Ovary (tissue), 9 donors: ENCODE measurements around the gene THSD8. TPM values are rescaled to one million over a fixed set of nuclear protein-coding genes. Genes with fewer than 3 reads are reported as not detected.
A peak's percentile ranks its signal among the peaks of the same experiment; 100 is the strongest.
"Not testable (repeated sequence)": the region's sequence is repeated elsewhere in the genome, so short reads cannot be mapped to it uniquely, and the experiment has no call there.

ENCODE experiments used
- DNase-seq, 5 donors: peaks; one replicate each; pipeline ENCODE4 v3.0.0-alpha.2; 2019 to 2020
- H3K27ac ChIP-seq, 2 donors: fragments of 200-600 bp; one replicate each; pipeline versions ENCODE4 v1.5.1 to v1.8.0; 2019 to 2022
- H3K27me3 ChIP-seq: fragments of 200-600 bp; one replicate; pipeline ENCODE4 v1.8.0; 2022
- H3K36me3 ChIP-seq: fragments of 200-600 bp; sonication (generic); one replicate; pipeline ENCODE4 v1.5.1; 2019
- H3K4me1 ChIP-seq: one replicate; pipeline ENCODE4 v1.8.1; 2013; ENCODE audit warnings: mild to moderate bottlenecking, moderate library complexity; ENCODE audit not compliant: insufficient read depth
- H3K4me3 ChIP-seq: fragments of 200-600 bp; sonication (generic); one replicate; pipeline ENCODE4 v1.5.1; 2017
- H3K9me3 ChIP-seq, 2 donors: fragments of 200-600 bp in 1 of 2; sonication (generic) in 1 of 2; one replicate each; pipeline versions ENCODE4 v1.5.1 to v1.8.1; 2013 to 2019; ENCODE audit warnings: mild to moderate bottlenecking in 1 of 2, moderate library complexity in 1 of 2
- CTCF ChIP-seq, 3 donors: fragments of 450-650 bp in 2 of 3; fragments of 200-600 bp in 1 of 3; IDR thresholded peaks; one replicate each; pipeline versions ENCODE4 v1.5.1 to v1.8.0; 2016 to 2022; ENCODE audit warnings: antibody characterized with exemption in 3 of 3, mild to moderate bottlenecking in 1 of 3
- EP300 ChIP-seq: sonication (generic); formaldehyde crosslinking; IDR thresholded peaks from one replicate; pipeline ENCODE4 v1.6.1; 2017; ENCODE audit warnings: antibody characterized with exemption
- POLR2A ChIP-seq: fragments of 450-650 bp; IDR thresholded peaks from one replicate; pipeline ENCODE4 v1.6.1; 2017; ENCODE audit warnings: antibody characterized with exemption, mild to moderate bottlenecking, moderate library complexity
- WGBS, 3 donors: extraction: QIAGEN DNeasy Blood & Tissue Kit in 1 of 3; methylation state at CpG; one replicate each; pipeline versions ENCODE4 v1.1.5 to v1.1.7; 2013 to 2017; 5-methylcytosine and 5-hydroxymethylcytosine counted together
- intact Hi-C, 4 donors: fragments of 100-400 bp; cut with DNase I; formaldehyde crosslinking; loops; one replicate each; pipeline versions ENCODE4 v1.11.0 to v1.15.1; 2022 to 2023
- polyA plus RNA-seq, 2 donors: library from polyadenylated mRNA; stranded (reverse); fragments of 200-250 nt in 1 of 2; fragments of 350-450 nt in 1 of 2; fragmentation: Illumina TruSeq in 1 of 2; extraction: RNeasy Lipid Tissue Mini Kit (QIAGEN cat#74804) in 1 of 2; gene quantifications; one replicate each; pipeline ENCODE4 v1.2.3, GENCODE V29; 2013 to 2014
- total RNA-seq, 7 donors: library from RNA; depleted of rRNA in 2 of 7; stranded (reverse); fragments of >200 nt in 2 of 7; fragmentation: NEBNext Ultra II Directional in 3 of 7; extraction: Animal tissue kit (Norgen Biotek cat#: 25700) in 3 of 7; gene quantifications; one replicate each; pipeline versions ENCODE4 v1.1.0 to v1.2.4, GENCODE V29; 2016 to 2023
- donor health status: DM: no; HTN: no; CAD: no; lungs with moderate emphysema.
- donor health status: DM: no; HTN: no; CAD: no.
- donor health status: Bipolar disorder and iron deficiency.
- donor health status: DM: yes; HTN: yes; CAD: no.
- donor health status: DM: no; HTN: no; CAD: no.
- donor health status: DM: yes; HTN: yes; CAD: no.

The THSD8 gene
- total and polyA plus RNA-seq, 9 donors, result 0.71 to 7.2 (median 2.6) TPM; not detected in 1

GRCh38 chr19:12794196-12794941 lies 7.5 kb upstream of the THSD8 start:
- H3K4me3 ChIP-seq, result peak overlapping the region; percentile 80
- no peaks in the 10 kb centered on the region for H3K27me3 ChIP-seq
- H3K9me3 ChIP-seq, result no peaks in the 10 kb centered on the region
- H3K27ac ChIP-seq, result peak overlapping the region; percentile 95 to 99
- peaks cover 4% of the 10 kb centered on the region for H3K4me1 ChIP-seq
- DNase-seq, result peak in 3 of 5 donors; percentile 15 to 62 (median 55)
- H3K36me3 ChIP-seq, result no peaks in the 10 kb centered on the region
- WGBS, 3 donors, result 63 to 70% (median 69%) methylated on average over 7 of the region's 7 CpGs
- TF ChIP-seq EP300 (no peak), POLR2A (peak; percentile 6), CTCF (IDR thresholded peaks at IDR 0.05) (peak in 1 of 3 donors; percentile 0)
- intact Hi-C loops, result no loop called here

- peaks cover 4% of the 10 kb centered on the region for H3K4me1 ChIP-seq
- no peak for TF ChIP-seq POLR2A
- no peak for TF ChIP-seq EP300
- no peak for TF ChIP-seq CTCF (IDR thresholded peaks at IDR 0.05)
- no peak for DNase-seq
- no peaks in the 10 kb centered on the region for H3K9me3 ChIP-seq
- H3K4me3 ChIP-seq, result no peak overlapping the region
- WGBS, 3 donors, result 87 to 93% (median 93%) methylated on average over 9 of the region's 9 CpGs
- intact Hi-C loops, result loop anchor here in 1 of 4 donors (5.0 kb wide), 1 partner anchor 33 kb away; no protein-coding TSS in a partner anchor
- no peaks in the 10 kb centered on the region for H3K36me3 ChIP-seq
- no peaks in the 10 kb centered on the region for H3K27me3 ChIP-seq
- H3K27ac ChIP-seq, result no peak overlapping the region
Measured at GRCh38 chr19:12794971-12795381, 6.9 kb upstream of the THSD8 start.

GRCh38 chr19:12796146-12797071 lies 5.5 kb upstream of the THSD8 start:
- WGBS, 3 donors, result 7 to 9% (median 7%) methylated on average over 18 of the region's 18 CpGs
- H3K9me3 ChIP-seq, result no peaks in the 10 kb centered on the region
- peak overlapping the region in 1 of 2 donors; percentile 42 for H3K27ac ChIP-seq
- peak; percentile 73 to 83 (median 81) for DNase-seq
- H3K27me3 ChIP-seq, result no peaks in the 10 kb centered on the region
- H3K4me3 ChIP-seq, result no peak overlapping the region
- intact Hi-C loops, result loop anchor here in 3 of 4 donors (1.0 to 5.0 kb wide), 3 partner anchors 19 to 34 kb away; no protein-coding TSS in a partner anchor
- peak; percentile 89 to 96 (median 94) for TF ChIP-seq CTCF (IDR thresholded peaks at IDR 0.05)
- TF ChIP-seq POLR2A, result peak; percentile 21
- no peak for TF ChIP-seq EP300
- H3K36me3 ChIP-seq, result no peaks in the 10 kb centered on the region
- H3K4me1 ChIP-seq, result peaks cover 4% of the 10 kb centered on the region

- WGBS, 3 donors, result 88 to 91% (median 89%) methylated on average over 6 of the region's 6 CpGs
- intact Hi-C loops, result loop anchor here in 3 of 4 donors (2.0 to 5.0 kb wide), 2 partner anchors 20 to 35 kb away; no protein-coding TSS in a partner anchor
- TF ChIP-seq CTCF (IDR thresholded peaks at IDR 0.05) (no peak), EP300 (no peak), POLR2A (no peak)
- H3K4me3 ChIP-seq, result no peak overlapping the region
- H3K4me1 ChIP-seq, result peaks cover 4% of the 10 kb centered on the region
- no peaks in the 10 kb centered on the region for H3K27me3 ChIP-seq
- no peaks in the 10 kb centered on the region for H3K36me3 ChIP-seq
- H3K27ac ChIP-seq, result no peak overlapping the region
- H3K9me3 ChIP-seq, result no peaks in the 10 kb centered on the region
- DNase-seq, result peak in 2 of 5 donors; percentile 20 to 32
Measured at GRCh38 chr19:12797141-12797587, 4.7 kb upstream of the THSD8 start.

- H3K36me3 ChIP-seq, H3K27me3 ChIP-seq, H3K4me1 ChIP-seq, H3K4me3 ChIP-seq, H3K27ac ChIP-seq, H3K9me3 ChIP-seq: not testable (repeated sequence)
- intact Hi-C loops, result loop anchor here in 3 of 4 donors (2.0 to 5.0 kb wide), 2 partner anchors 21 to 35 kb away; no protein-coding TSS in a partner anchor
- 90 to 94% (median 93%) methylated on average over 7 of the region's 7 CpGs for WGBS, 3 donors
- DNase-seq, result peak in 1 of 5 donors; percentile 27
Measured at GRCh38 chr19:12797607-12798006, 4.3 kb upstream of the THSD8 start.
